SU-DHL-6 (cell line): ENCODE results near the gene WNT3A.

ENCODE experiments used
- H2AFZ ChIP-seq: fragments of 200-600 bp; sonication (generic); 2 replicates; pipeline ENCODE4 v1.6.1; 2014; ENCODE audit warnings: low read depth, mild to moderate bottlenecking, moderate library complexity, mixed read lengths, antibody characterized with exemption, low read length; ENCODE audit not compliant: severe bottlenecking
- H3F3A ChIP-seq: fragments of 200-600 bp; shearing (Covaris generic); 2 replicates; pipeline ENCODE4 v1.6.0; 2016; ENCODE audit warnings: antibody characterized with exemption, mild to moderate bottlenecking; ENCODE audit not compliant: insufficient read depth
- H3K27ac ChIP-seq: fragments of 200-600 bp; sonication (generic); 2 replicates; pipeline ENCODE4 v1.5.1; 2016; ENCODE audit warnings: low read depth, mild to moderate bottlenecking, low read length, moderate library complexity, mixed read lengths
- H3K27me3 ChIP-seq: fragments of 200-600 bp; sonication (generic), shearing (Covaris generic); 2 replicates; pipeline ENCODE4 v1.6.0; 2014; ENCODE audit warnings: mild to moderate bottlenecking, low read length
- H3K36me3 ChIP-seq: fragments of 200-600 bp; sonication (generic); 2 replicates; pipeline ENCODE4 v1.6.1; 2014; ENCODE audit warnings: mild to moderate bottlenecking, low read length, mixed read lengths
- H3K4me2 ChIP-seq: fragments of 300-600, 200-600 bp; shearing (Covaris generic), sonication (generic); 2 replicates; pipeline ENCODE4 v1.6.0; 2014; ENCODE audit warnings: low read length, low read depth, mild to moderate bottlenecking; ENCODE audit not compliant: poor library complexity, severe bottlenecking
- H3K4me3 ChIP-seq: fragments of 200-600 bp; sonication (generic); 2 replicates; pipeline ENCODE4 v1.5.1; 2014; ENCODE audit warnings: antibody characterized with exemption, low read length, mild to moderate bottlenecking, mixed read lengths; ENCODE audit not compliant: insufficient read depth, poor library complexity, severe bottlenecking
- H3K79me2 ChIP-seq: fragments of 200-600 bp; sonication (generic); 2 replicates; pipeline ENCODE4 v1.6.1; 2014; ENCODE audit warnings: mild to moderate bottlenecking, low read length, moderate library complexity; ENCODE audit not compliant: insufficient read depth
- H3K9ac ChIP-seq: fragments of 200-600 bp; sonication (generic); 2 replicates; pipeline ENCODE4 v1.7.0; 2014; ENCODE audit warnings: mild to moderate bottlenecking, low read length
- H3K9me2 ChIP-seq: fragments of 200-600 bp; sonication (generic); replicated peaks from 2 replicates; pipeline ENCODE4 v1.6.1; 2014; ENCODE audit warnings: low read length; ENCODE audit not compliant: insufficient read depth
- H3K9me3 ChIP-seq: fragments of 200-600 bp; sonication (generic); 2 replicates; pipeline ENCODE4 v1.6.1; 2014; ENCODE audit warnings: low read length, mixed read lengths; ENCODE audit not compliant: insufficient read depth
- H4K20me1 ChIP-seq: fragments of 200-600 bp; sonication (generic); 2 replicates; pipeline ENCODE4 v1.6.1; 2014; ENCODE audit warnings: low read depth, mild to moderate bottlenecking, antibody characterized with exemption, low read length, moderate library complexity, mixed read lengths
- EZH2phosphoT487 ChIP-seq: fragments of 200-600 bp; sonication (generic), shearing (Covaris generic); conservative IDR thresholded peaks from 2 replicates; pipeline ENCODE4 v1.6.1; 2018; ENCODE audit warnings: mild to moderate bottlenecking, antibody characterized with exemption, low read length, moderate library complexity, mixed read lengths
- TF ChIP-seq, protein P1 (sequence below): fragments of 200-600 bp; sonication (generic); IDR thresholded peaks from one replicate; pipeline ENCODE4 v1.5.1; 2017; ENCODE audit warnings: antibody characterized with exemption, mild to moderate bottlenecking, low read length, moderate library complexity; ENCODE audit not compliant: insufficient read depth, poor library complexity, severe bottlenecking

WNT3A gene

DNA sequence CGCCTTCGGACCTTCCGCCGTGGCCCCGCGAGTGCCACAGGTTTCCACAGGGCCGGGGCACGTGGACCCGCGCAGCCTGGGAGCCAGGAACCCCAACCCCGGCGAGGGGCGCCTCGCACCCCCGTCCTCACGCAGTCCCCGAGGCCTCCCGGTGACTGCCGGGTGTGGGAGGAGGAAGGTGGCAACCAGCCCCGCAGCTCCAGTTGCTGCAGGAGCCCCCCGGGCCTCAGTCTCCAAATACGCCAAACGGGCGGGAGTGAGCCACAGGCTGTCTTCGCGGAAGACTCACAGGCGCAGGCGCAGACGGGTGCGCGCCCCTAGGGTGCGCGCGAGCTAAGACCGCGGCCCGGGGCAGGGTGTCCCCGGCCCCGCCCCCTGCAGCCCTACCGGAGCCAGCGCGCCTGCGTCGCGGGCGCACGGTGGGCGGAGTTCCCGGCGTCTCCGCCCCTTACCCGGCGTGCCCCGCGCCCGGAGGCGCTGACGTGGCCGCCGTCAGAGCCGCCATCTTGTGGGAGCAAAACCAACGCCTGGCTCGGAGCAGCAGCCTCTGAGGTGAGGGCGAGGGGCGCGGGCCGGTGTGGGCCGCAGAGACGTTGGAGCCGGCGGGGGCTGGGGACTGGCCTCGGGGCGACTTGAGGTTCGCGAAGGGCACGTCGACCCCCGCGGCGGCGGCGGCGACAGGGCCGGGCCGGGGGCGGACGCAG is 75.6 kb downstream of the WNT3A start, which contains the start of gene ARF1:
ARF1 (plus strand) TSS at position 495 of the 704 bp plus-strand sequence. CDS start 14,407 bp downstream, outside the sequence.
- Histone ChIP-seq H3K4me2 (peak within 1 kb of the TSS; percentile 77), H3K27ac (peak within 1 kb of the TSS; percentile 68), H3K9me3 (no peaks in the 10 kb centered on the region), H3K27me3 (no peaks in the 10 kb centered on the region), H3K4me3 (peak within 1 kb of the TSS; percentile 93), H4K20me1 (peaks cover 31% of the 10 kb centered on the region), H3K9me2 (no peaks in the 10 kb centered on the region), H3K79me2 (peaks cover 70% of the 10 kb centered on the region), H3K9ac (peak within 1 kb of the TSS; percentile 98), H3F3A (no peaks in the 10 kb centered on the region), H2AFZ (peak within 1 kb of the TSS; percentile 75), H3K36me3 (no peaks in the 10 kb centered on the region)
- no peak for TF ChIP-seq EZH2phosphoT487
- TF ChIP-seq, protein P1, sequence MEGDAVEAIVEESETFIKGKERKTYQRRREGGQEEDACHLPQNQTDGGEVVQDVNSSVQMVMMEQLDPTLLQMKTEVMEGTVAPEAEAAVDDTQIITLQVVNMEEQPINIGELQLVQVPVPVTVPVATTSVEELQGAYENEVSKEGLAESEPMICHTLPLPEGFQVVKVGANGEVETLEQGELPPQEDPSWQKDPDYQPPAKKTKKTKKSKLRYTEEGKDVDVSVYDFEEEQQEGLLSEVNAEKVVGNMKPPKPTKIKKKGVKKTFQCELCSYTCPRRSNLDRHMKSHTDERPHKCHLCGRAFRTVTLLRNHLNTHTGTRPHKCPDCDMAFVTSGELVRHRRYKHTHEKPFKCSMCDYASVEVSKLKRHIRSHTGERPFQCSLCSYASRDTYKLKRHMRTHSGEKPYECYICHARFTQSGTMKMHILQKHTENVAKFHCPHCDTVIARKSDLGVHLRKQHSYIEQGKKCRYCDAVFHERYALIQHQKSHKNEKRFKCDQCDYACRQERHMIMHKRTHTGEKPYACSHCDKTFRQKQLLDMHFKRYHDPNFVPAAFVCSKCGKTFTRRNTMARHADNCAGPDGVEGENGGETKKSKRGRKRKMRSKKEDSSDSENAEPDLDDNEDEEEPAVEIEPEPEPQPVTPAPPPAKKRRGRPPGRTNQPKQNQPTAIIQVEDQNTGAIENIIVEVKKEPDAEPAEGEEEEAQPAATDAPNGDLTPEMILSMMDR = no peak

DNA sequence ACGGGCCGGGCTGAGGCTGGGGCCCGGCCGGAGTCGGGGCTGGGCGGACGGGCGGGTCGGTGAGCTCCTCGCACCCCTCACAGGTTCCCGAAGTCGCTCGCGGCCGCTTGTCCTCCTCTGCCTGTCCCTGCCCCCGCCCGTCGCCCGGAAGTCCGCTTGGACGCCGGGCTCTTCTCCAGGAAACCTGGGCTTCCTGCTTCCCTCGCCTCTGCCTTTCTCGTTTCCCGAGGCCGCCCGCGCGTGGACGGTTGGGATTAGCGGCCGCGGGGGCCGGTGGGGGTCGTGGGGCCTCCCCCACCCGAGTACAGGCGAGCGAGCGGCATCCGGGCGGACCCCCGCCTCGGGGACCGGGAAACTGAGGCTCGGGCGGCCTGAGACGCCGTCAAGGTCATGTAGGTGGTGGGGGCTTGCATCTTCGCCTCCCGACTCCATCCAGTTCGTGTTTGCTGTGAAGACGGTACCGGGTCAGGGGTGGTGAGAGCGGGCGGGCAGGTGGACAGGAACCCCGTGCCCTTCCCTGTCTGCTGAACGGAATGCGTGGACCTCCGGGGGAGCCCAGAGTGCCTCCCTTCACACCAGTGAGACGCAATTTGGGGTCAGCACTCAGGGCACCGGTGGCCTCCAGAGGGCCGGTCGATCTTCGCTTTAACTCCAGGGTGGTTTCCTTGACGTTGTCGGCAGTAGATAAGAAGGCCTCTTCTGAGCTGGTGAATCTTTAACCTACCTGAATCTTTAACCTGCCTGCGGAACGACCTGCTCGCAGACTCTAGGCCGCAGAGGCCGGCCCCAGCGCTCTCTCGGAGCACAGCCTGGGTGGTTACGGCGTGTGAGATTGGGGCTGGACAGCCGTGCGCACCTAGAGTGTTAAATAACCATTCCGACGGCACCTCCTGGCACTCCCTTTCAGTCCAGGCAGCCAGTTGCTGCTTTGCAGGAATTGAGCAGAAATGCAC is 76.4 kb downstream of the WNT3A start:
- H3K79me2 ChIP-seq = peaks cover 78% of the 10 kb centered on the region
- no peak for TF ChIP-seq EZH2phosphoT487
- TF ChIP-seq, protein P1 = no peak
- H3K9ac ChIP-seq = peak overlapping the region; percentile 98
- no peaks in the 10 kb centered on the region for H3K9me2 ChIP-seq
- H4K20me1 ChIP-seq = peaks cover 32% of the 10 kb centered on the region
- H2AFZ ChIP-seq = no peak overlapping the region
- H3F3A ChIP-seq = no peaks in the 10 kb centered on the region
- peak overlapping the region; percentile 66 for H3K27ac ChIP-seq
- no peaks in the 10 kb centered on the region for H3K9me3 ChIP-seq
- H3K27me3 ChIP-seq = no peaks in the 10 kb centered on the region
- peak overlapping the region; percentile 86 for H3K4me3 ChIP-seq
- H3K36me3 ChIP-seq = no peaks in the 10 kb centered on the region
- H3K4me2 ChIP-seq = peak overlapping the region; percentile 77

DNA sequence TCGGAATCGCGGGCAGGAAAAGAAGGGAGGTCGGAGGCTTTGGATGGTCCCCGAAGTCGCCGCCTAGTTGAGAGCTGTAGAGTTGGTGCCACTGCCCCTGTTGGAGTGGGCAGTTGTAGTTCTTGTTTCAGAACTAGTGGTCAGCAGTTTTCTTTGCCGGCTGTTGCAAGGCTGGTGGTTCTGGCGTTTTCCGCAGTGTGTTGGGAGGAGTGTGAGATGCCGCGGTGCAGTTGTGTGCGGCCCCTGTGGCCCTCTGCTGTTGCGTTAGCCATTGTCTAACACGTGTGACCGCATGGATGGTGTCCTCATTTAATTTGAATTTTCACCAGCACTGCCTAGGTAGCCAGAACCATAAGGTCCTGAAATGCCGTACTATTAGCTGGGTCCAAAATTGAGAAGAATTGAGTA is 77.1 kb downstream of the WNT3A start:
- Histone ChIP-seq H3K36me3 (no peaks in the 10 kb centered on the region), H3F3A (no peaks in the 10 kb centered on the region), H3K4me2 (peak overlapping the region; percentile 77), H3K9ac (peak overlapping the region; percentile 98), H3K27me3 (no peaks in the 10 kb centered on the region), H3K79me2 (peaks cover 85% of the 10 kb centered on the region), H3K27ac (no peak overlapping the region), H3K9me3 (no peaks in the 10 kb centered on the region), H4K20me1 (peaks cover 32% of the 10 kb centered on the region), H3K4me3 (peak overlapping the region; percentile 86), H3K9me2 (no peaks in the 10 kb centered on the region), H2AFZ (no peak overlapping the region)
- TF ChIP-seq, protein P1 = no peak
